ENCODE data around the gene EIF5AL1.
"Not testable (repeated sequence)": the region's sequence is repeated elsewhere in the genome, so short reads cannot be mapped to it uniquely, and the experiment has no call there.

The EIF5AL1 gene

GRCh38 chr10:79511891-79512583 is at the start of gene EIF5AL1:
Gene EIF5AL1 (plus strand): TSS chr10:79512533. CDS start chr10:79512650, 117 bp downstream.
- not testable (repeated sequence) for DNase-seq (ENCODE audit: low spot score)

- peak; percentile 66 for DNase-seq (ENCODE audit: low spot score)
Observed at GRCh38 chr10:79463578-79464496, 48.5 kb upstream of the EIF5AL1 start.

GRCh38 chr10:79465341-79465740 is 47.0 kb upstream of the EIF5AL1 start:
- DNase-seq (ENCODE audit: low spot score) = no peak

GRCh38 chr10:79468015-79468560 is 44.2 kb upstream of the EIF5AL1 start:
- no peak for DNase-seq (ENCODE audit: low spot score)

- DNase-seq (ENCODE audit: low spot score) = no peak
Observed at GRCh38 chr10:79468841-79469585, 43.3 kb upstream of the EIF5AL1 start.

- DNase-seq (ENCODE audit: low spot score) = no peak
Observed at GRCh38 chr10:79470096-79470495, 42.2 kb upstream of the EIF5AL1 start.

GRCh38 chr10:79471776-79472175 is 40.6 kb upstream of the EIF5AL1 start:
- DNase-seq (ENCODE audit: low spot score) = no peak

GRCh38 chr10:79472449-79472848 is 39.9 kb upstream of the EIF5AL1 start:
- no peak for DNase-seq (ENCODE audit: low spot score)

- no peak for DNase-seq (ENCODE audit: low spot score)
Observed at GRCh38 chr10:79472951-79473350, 39.4 kb upstream of the EIF5AL1 start.

GRCh38 chr10:79473496-79474095 is 38.7 kb upstream of the EIF5AL1 start:
- no peak for DNase-seq (ENCODE audit: low spot score)

GRCh38 chr10:79475119-79475653 is 37.1 kb upstream of the EIF5AL1 start:
- no peak for DNase-seq (ENCODE audit: low spot score)

GRCh38 chr10:79475877-79476276 is 36.5 kb upstream of the EIF5AL1 start:
- no peak for DNase-seq (ENCODE audit: low spot score)

GRCh38 chr10:79476645-79477044 is 35.7 kb upstream of the EIF5AL1 start:
- DNase-seq (ENCODE audit: low spot score) = no peak

- no peak for DNase-seq (ENCODE audit: low spot score)
Observed at GRCh38 chr10:79477456-79477855, 34.9 kb upstream of the EIF5AL1 start.

- no peak for DNase-seq (ENCODE audit: low spot score)
Observed at GRCh38 chr10:79479283-79479909, 32.9 kb upstream of the EIF5AL1 start.

- DNase-seq (ENCODE audit: low spot score) = no peak
Observed at GRCh38 chr10:79482304-79482703, 30.0 kb upstream of the EIF5AL1 start.

GRCh38 chr10:79482741-79483140 is 29.6 kb upstream of the EIF5AL1 start:
- no peak for DNase-seq (ENCODE audit: low spot score)

GRCh38 chr10:79483299-79483698 is 29.0 kb upstream of the EIF5AL1 start:
- DNase-seq (ENCODE audit: low spot score) = no peak

- DNase-seq (ENCODE audit: low spot score) = peak; percentile 71
Observed at GRCh38 chr10:79483948-79484347, 28.4 kb upstream of the EIF5AL1 start.

GRCh38 chr10:79484476-79484875 is 27.9 kb upstream of the EIF5AL1 start:
- no peak for DNase-seq (ENCODE audit: low spot score)

Data from hepatic stellate cell (primary cell).